ENCODE measurements around the gene OR5AN1. TPM values are rescaled to one million over a fixed set of nuclear protein-coding genes. Genes with fewer than 3 reads are reported as not detected.

The OR5AN1 gene
- total and polyA plus RNA-seq, 2 of the 8 experiments (the other 6 are each of a cell fraction or from before 2014, with no cell fraction given) = not detected

DNA sequence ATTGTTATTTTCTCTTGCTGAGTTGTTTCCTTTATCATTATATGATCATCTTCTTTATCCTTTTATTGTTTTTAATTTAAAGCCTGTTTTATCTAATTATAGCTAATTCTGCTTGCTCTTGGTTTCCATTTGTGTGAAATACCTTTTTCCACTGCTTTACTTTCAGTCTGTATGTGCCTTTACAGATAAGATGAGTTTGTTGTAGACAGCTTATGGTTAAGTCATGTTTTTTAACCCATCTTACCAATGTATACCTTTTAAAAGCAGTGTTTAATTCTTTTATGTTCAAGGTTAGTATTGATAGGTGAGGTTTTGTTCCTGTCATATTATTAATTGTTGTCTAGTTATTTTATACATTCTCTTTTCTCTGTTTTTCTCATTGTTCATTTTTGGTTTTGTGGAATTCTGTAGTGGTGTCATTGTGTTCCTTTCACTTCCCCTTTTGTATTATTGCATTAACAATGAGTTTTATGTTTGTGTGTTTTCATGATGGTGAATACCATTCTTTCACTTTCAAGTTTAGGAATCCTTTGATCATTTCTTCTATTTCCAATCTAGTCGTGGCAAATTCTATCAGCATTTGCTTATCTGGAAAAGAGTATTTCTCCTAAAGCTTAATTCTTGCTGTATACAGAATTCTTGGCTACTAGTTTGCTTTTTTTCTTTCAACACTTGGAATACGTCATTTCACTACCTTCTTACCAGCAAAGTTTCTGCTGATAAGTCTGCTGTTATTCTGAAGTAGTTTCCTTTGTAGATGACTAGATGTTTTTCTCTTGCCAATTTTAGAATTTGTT, 21.8 kb downstream of the OR5AN1 start (continued):
- TF ChIP-seq, protein P1, sequence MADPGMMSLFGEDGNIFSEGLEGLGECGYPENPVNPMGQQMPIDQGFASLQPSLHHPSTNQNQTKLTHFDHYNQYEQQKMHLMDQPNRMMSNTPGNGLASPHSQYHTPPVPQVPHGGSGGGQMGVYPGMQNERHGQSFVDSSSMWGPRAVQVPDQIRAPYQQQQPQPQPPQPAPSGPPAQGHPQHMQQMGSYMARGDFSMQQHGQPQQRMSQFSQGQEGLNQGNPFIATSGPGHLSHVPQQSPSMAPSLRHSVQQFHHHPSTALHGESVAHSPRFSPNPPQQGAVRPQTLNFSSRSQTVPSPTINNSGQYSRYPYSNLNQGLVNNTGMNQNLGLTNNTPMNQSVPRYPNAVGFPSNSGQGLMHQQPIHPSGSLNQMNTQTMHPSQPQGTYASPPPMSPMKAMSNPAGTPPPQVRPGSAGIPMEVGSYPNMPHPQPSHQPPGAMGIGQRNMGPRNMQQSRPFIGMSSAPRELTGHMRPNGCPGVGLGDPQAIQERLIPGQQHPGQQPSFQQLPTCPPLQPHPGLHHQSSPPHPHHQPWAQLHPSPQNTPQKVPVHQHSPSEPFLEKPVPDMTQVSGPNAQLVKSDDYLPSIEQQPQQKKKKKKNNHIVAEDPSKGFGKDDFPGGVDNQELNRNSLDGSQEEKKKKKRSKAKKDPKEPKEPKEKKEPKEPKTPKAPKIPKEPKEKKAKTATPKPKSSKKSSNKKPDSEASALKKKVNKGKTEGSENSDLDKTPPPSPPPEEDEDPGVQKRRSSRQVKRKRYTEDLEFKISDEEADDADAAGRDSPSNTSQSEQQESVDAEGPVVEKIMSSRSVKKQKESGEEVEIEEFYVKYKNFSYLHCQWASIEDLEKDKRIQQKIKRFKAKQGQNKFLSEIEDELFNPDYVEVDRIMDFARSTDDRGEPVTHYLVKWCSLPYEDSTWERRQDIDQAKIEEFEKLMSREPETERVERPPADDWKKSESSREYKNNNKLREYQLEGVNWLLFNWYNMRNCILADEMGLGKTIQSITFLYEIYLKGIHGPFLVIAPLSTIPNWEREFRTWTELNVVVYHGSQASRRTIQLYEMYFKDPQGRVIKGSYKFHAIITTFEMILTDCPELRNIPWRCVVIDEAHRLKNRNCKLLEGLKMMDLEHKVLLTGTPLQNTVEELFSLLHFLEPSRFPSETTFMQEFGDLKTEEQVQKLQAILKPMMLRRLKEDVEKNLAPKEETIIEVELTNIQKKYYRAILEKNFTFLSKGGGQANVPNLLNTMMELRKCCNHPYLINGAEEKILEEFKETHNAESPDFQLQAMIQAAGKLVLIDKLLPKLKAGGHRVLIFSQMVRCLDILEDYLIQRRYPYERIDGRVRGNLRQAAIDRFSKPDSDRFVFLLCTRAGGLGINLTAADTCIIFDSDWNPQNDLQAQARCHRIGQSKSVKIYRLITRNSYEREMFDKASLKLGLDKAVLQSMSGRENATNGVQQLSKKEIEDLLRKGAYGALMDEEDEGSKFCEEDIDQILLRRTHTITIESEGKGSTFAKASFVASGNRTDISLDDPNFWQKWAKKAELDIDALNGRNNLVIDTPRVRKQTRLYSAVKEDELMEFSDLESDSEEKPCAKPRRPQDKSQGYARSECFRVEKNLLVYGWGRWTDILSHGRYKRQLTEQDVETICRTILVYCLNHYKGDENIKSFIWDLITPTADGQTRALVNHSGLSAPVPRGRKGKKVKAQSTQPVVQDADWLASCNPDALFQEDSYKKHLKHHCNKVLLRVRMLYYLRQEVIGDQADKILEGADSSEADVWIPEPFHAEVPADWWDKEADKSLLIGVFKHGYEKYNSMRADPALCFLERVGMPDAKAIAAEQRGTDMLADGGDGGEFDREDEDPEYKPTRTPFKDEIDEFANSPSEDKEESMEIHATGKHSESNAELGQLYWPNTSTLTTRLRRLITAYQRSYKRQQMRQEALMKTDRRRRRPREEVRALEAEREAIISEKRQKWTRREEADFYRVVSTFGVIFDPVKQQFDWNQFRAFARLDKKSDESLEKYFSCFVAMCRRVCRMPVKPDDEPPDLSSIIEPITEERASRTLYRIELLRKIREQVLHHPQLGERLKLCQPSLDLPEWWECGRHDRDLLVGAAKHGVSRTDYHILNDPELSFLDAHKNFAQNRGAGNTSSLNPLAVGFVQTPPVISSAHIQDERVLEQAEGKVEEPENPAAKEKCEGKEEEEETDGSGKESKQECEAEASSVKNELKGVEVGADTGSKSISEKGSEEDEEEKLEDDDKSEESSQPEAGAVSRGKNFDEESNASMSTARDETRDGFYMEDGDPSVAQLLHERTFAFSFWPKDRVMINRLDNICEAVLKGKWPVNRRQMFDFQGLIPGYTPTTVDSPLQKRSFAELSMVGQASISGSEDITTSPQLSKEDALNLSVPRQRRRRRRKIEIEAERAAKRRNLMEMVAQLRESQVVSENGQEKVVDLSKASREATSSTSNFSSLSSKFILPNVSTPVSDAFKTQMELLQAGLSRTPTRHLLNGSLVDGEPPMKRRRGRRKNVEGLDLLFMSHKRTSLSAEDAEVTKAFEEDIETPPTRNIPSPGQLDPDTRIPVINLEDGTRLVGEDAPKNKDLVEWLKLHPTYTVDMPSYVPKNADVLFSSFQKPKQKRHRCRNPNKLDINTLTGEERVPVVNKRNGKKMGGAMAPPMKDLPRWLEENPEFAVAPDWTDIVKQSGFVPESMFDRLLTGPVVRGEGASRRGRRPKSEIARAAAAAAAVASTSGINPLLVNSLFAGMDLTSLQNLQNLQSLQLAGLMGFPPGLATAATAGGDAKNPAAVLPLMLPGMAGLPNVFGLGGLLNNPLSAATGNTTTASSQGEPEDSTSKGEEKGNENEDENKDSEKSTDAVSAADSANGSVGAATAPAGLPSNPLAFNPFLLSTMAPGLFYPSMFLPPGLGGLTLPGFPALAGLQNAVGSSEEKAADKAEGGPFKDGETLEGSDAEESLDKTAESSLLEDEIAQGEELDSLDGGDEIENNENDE (IDR thresholded peaks at IDR 0.05; ENCODE audit: insufficient replicate concordance, low read length) = no peak
- TF ChIP-seq POLR2AphosphoS5 (IDR thresholded peaks at IDR 0.05; ENCODE audit: low read depth, low read length) = no peak
- TF ChIP-seq POLR2A (IDR thresholded peaks at IDR 0.05; ENCODE audit: control extremely low read depth in 1 of 2, low read depth in 2 of 2, low read length in 2 of 2) = no peak
- TF ChIP-seq HDAC6 (IDR thresholded peaks at IDR 0.05; ENCODE audit: low read depth, low read length) = no peak
- TF ChIP-seq JUN (IDR thresholded peaks at IDR 0.05; ENCODE audit: low read depth, low read length) = no peak

All from H1 (cell line).